RWPE1 (cell line): ENCODE measurements around the gene TXNDC5.
"Not testable (repeated sequence)": the region's sequence is repeated elsewhere in the genome, so short reads cannot be mapped to it uniquely, and the experiment has no call there.

Source experiments
- CTCF ChIA-PET: fragments of 350-600 bp; sonication (Branson Sonifier 250); formaldehyde crosslinking; extraction: SDS; loops from one replicate; lab custom pipeline; 2021; lab: Yijun Ruan, JAX
- POLR2A ChIA-PET: fragments of 400-600 bp; formaldehyde crosslinking; extraction: SDS; loops from one replicate; lab custom pipeline; 2020; ENCODE audit warnings: antibody characterized with exemption; ENCODE audit not compliant: low non-redundant PET; lab: Yijun Ruan, JAX
- DNase-seq: peaks from one replicate; pipeline ENCODE4 v3.0.0; 2012; ENCODE audit warnings: low spot score
- H3K27ac ChIP-seq: fragments of 450-650 bp; 2 replicates; pipeline ENCODE4 v1.5.1; 2017
- CTCF ChIP-seq: fragments of 450-650 bp; conservative IDR thresholded peaks from 2 replicates; pipeline ENCODE4 v1.5.1; 2017; ENCODE audit warnings: low read depth, mild to moderate bottlenecking

TXNDC5 gene

GRCh38 chr6:7896465-7896987 is 14.1 kb downstream of the TXNDC5 start:
- POLR2A ChIA-PET, result no interaction called here
- no peak for TF ChIP-seq CTCF
- CTCF ChIA-PET, result interaction anchor here (1.7 kb wide), 1 partner anchor 95 kb away, joined by 4 read pairs; no protein-coding TSS in a partner anchor
- H3K27ac ChIP-seq, result no peak overlapping the region
- DNase-seq, result no peak

- no peak for DNase-seq
- no peak for TF ChIP-seq CTCF
- no peak overlapping the region for H3K27ac ChIP-seq
- ChIA-PET CTCF (no interaction called here), POLR2A (no interaction called here)
These were observed 15.5 kb downstream of the TXNDC5 start for GRCh38 chr6:7895125-7895423.

GRCh38 chr6:7894262-7895124 is 16.1 kb downstream of the TXNDC5 start:
- H3K27ac ChIP-seq, result no peak overlapping the region
- ChIA-PET CTCF (interaction anchor here (0.6 kb wide), 1 partner anchor 15 kb away, joined by 5 read pairs; no protein-coding TSS in a partner anchor), POLR2A (no interaction called here)
- DNase-seq, result no peak
- no peak for TF ChIP-seq CTCF

- TF ChIP-seq CTCF, result no peak
- ChIA-PET POLR2A (no interaction called here), CTCF (interaction anchor here (0.6 kb wide), 1 partner anchor 16 kb away, joined by 5 read pairs; no protein-coding TSS in a partner anchor)
- H3K27ac ChIP-seq, result no peak overlapping the region
- DNase-seq, result no peak
These were observed 17.2 kb downstream of the TXNDC5 start for GRCh38 chr6:7893342-7893741.

GRCh38 chr6:7892367-7892766 is 18.2 kb downstream of the TXNDC5 start:
- CTCF ChIA-PET, DNase-seq, POLR2A ChIA-PET: not testable (repeated sequence)

GRCh38 chr6:7891078-7891872 is 19.3 kb downstream of the TXNDC5 start:
- DNase-seq, result no peak
- POLR2A ChIA-PET, result no interaction called here
- H3K27ac ChIP-seq, result no peak overlapping the region
- CTCF ChIA-PET, result interaction anchor here (0.6 kb wide), 1 partner anchor 16 kb away, joined by 9 read pairs; no protein-coding TSS in a partner anchor
- TF ChIP-seq CTCF, result no peak

More at GRCh38 chr6:7892367-7892766, 18.2 kb downstream of the TXNDC5 start:
- not testable (repeated sequence) for H3K27ac ChIP-seq
